NCI-H187 treated with DMSO at 0.1 percent for 48 hours (cell line): ENCODE measurements around the gene C12orf76.
"Not testable (repeated sequence)": the region's sequence is repeated elsewhere in the genome, so short reads cannot be mapped to it uniquely, and the experiment has no call there.

Experiments used
- DNase-seq: peaks from one replicate; lab custom pipeline; 2025; lab: John Stamatoyannopoulos, UW

The C12orf76 gene

GRCh38 chr12:110065540-110065939 lies 17.2 kb upstream of the C12orf76 start:
- DNase-seq = no peak

- DNase-seq = no peak
Measured at GRCh38 chr12:110062241-110062640, 13.9 kb upstream of the C12orf76 start.

DNA sequence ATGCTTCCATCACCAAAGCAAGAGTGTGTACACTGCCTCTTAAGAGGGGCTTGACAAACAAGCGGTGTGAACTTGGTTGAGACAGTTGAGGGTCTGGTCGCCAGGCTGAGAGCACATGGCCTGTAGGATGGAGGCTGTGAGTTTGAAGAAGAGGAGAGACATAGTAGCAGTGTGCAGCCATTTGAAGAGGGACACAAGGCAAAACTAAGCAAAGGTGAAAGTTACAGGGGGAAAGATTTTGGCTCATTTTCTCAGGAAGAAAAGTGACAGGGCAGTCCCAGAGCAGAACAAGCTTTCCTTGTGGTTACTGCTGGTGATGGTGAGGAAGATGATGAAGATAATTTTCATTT lies 11.3 kb upstream of the C12orf76 start:
- DNase-seq = no peak

DNA sequence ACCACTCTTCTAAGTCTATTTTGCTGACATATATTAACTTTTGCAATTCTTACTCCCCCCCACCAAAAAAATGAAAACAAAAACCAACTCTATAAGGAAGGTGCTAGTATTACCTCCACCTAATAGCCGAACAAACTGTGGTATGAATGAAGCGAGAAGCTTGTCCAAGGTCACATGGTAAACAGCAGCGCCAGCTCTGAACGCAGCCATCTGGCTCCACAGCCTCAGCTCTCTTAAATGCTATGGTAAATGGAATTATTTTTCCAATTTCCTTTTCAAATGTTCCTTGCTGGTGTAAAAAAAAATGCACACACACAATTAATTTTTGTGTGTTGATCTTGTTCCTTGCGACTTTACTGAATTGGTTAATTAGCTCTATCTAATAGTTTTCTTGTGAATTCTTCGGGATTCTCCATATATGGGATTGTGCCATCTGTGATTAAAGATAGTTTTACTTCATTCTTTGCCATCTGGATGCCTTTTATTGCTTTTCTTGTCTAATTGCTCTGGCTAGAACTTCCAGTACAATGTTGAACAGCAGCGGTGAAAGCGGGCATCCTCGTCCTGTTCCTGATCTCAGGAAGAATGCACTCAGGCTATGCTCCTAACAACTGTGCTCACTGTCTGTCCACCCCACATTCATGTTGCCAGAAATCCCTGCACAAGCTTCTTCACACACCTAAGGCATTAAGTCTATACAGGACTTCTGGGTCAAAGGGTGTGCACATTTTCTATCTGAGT lies 10.7 kb upstream of the C12orf76 start:
- DNase-seq = no peak

GRCh38 chr12:110056643-110057042 lies 8.3 kb upstream of the C12orf76 start:
- not testable (repeated sequence) for DNase-seq

GRCh38 chr12:110055375-110056352 lies 7.3 kb upstream of the C12orf76 start:
- DNase-seq = not testable (repeated sequence)

GRCh38 chr12:110050927-110051326 lies 2.6 kb upstream of the C12orf76 start:
- no peak for DNase-seq

DNA sequence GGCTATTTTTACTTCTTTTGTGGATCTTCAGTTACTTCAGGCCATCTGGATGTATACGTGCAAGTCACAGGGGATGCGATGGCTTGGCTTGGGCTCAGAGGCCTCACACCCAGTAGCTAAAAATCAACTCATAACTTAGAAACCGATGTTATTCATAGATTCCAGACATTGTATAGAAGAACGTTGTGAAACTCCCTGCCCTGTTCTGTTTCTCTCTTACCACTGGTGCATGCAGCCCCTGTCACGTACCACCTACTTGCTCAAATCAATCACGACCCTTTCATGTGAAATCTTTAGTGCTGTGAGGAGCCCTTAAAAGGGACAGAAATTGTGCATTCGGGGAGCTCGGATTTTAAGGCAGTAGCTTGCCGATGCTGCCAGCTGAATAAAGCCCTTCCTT lies 1.3 kb upstream of the C12orf76 start:
- not testable (repeated sequence) for DNase-seq

DNA sequence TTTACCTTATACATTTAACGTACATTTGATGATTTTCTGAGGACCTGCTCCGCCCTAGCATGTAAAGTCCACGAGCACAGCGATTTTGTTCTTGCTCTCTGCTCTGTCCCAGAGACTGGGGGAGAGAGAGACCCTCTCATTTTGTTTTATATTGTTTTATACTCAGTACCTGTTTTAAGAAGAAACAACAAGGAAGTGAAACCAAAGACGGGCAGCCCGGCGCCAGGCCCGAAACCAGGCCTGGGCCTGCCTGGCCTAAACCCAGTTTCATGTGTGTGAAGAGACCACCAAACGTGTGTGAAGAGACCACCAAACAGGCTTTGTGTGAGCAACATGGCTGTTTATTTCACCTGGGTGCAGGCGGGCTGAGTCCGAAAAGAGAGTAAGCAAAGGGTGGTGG lies 712 bp upstream of the C12orf76 start:
- DNase-seq = not testable (repeated sequence)

GRCh38 chr12:110047297-110047940 lies 903 bp downstream of the C12orf76 start:
- no peak for DNase-seq

DNA sequence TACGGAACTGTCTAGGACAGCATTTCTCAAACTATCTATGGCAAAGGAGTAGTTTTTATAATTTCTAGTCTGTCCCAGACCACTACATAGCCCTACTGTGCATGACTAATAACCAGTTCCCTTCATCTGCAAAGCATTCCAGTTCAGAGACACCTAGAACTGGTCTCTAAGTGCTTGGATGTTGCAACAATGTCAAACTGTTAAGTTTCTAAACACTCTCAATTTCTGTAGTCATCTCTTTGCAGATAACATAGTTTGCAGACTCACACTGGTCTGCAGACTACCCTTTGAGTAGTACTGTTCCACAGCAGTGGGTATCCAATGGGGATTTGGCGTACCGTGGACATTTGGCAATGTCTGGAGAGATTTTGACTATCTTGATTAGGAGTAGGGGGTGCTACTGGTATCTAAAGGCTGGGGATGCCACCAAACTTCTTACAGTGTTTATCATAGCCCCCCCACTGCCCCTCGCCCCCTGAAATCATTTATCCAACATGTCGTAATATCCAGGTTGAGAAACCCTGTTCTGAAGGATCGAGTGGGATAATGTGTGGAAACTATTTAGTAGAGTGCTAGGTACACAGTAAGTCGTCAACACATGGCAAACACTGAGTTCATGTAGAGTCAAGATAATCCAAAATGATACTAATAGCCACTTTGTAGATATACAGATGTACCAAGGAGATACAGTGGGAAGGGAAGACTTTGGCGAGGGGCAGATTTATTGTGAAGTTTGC lies 1.7 kb downstream of the C12orf76 start:
- no peak for DNase-seq

GRCh38 chr12:110042264-110042663 lies 6.1 kb downstream of the C12orf76 start:
- peak; percentile 64 for DNase-seq

DNA sequence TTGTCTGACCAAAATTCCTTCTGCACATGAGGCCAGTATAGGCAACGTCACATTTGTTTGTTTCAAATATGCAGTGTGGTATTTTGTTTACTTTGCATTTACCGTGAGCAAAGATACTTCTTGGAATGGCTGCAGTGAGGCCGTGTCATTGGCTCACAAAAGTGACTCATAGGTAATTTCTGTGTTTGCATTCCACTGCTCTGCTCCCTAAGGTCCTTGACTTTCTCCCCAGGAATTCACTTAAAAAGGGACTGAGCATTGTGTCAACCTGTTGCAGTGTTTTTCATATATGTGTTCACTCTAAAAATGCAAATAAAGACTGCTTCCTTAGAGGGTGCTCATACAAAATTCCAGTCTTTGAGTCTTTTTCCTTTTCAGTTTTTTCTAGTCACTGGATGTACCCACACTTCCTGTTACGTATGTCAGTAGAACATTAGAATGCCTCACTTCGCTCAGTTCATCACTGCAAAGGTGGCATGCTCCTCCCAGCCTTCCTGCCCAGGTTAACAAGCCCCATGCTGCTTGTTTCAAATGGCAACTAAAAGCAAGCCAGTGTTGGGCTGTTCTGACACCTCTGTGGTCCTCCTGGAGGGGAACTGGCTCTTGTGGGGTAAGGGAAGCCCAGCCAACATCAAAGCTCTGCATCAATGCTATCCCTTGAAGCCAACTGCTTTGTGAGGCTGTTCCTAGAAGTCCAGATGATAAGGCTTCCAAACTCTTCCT lies 9.1 kb downstream of the C12orf76 start:
- no peak for DNase-seq

GRCh38 chr12:110038741-110039084 lies 9.6 kb downstream of the C12orf76 start:
- no peak for DNase-seq

GRCh38 chr12:110037315-110037714 lies 11.0 kb downstream of the C12orf76 start:
- DNase-seq = no peak

DNA sequence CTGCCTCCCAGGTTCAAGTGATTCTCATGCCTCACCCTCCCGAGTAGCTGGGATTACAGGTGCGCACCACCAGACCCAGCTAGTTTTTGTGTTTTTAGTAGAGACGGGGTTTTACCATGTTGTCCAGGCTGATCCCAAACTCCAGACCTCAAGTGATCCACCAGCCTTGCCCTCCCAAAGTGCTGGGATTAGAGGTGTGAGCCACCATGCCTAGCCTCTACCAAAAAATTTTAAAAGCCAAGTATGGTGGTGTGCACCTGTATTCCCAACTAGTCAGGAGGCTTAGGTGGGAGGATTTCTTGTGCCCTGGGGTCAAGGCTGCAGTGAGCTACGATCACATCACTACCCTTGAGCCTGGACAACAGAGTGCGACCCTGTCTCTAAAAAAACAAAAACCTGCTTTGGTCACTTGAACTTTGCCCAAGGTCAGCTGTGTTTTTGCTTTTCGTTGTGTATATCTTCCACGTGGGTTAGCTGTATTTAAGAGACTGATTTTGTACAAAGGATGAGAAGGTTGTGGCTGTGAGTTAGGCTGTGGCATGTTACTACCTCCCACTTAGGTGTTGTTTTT lies 12.7 kb downstream of the C12orf76 start:
- no peak for DNase-seq

- DNase-seq = no peak
Measured at GRCh38 chr12:110033888-110034287, 14.4 kb downstream of the C12orf76 start.

- DNase-seq = no peak
Measured at GRCh38 chr12:110029290-110029815, 19.0 kb downstream of the C12orf76 start.

DNA sequence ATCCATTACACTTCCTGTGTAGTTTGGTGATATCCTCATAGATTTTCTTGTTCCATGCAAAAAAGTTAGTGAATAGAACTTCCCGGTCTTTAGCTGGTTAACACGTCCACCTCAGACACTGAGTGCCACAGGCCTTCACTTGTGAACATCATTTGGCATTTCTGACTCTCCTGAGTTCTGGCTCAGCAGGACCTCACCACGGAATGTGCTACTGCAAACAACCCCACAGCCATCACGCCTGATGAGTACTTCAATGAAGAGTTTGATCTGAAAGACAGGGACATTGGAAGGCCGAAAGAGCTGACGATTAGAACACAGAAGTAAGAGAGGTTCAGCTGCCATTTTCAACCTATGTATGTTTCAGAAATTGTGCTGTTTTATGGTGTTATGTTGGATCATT lies 20.0 kb downstream of the C12orf76 start:
- no peak for DNase-seq

DNA sequence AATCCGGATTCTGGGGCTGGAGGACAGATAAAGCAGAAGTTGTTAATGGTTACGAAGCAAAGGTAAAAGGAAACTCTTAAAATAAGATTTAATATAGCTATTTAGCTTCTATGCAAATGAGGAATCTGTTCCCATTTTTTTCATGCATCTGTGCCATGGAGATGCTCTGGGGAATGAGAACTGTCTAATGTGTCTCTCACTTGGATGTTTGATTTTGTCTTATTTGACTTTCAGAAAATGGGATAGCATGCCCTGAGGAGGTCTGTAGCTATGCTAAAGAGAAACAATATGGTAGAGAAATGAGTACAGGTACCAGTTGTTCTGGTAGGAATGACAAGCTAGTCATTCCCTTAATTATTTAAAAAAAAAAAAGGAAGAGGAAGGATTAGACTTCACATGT lies 24.3 kb downstream of the C12orf76 start:
- DNase-seq = no peak
